ENCODE results near the gene COL25A1.

DNA sequence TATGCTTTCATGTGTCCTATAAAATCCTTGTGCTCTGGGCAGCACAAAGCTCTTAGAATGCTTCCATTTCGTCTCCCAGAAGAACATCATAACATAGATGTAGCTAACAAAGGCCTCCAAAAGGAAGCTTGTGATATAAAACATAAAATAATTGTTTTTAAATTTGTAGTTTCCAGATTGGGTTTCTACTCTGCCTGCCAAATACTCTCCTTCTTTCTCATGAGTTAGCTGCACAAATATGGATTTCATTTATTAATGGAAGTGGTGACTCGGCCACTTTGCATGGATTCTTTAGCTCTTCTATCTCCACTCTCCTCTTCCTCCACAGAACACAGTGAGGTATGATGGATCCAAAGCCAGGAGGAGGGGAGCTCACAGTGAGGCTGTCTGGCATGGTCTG, 265.4 kb downstream of the COL25A1 start:
- TF ChIP-seq FOSL2 (IDR thresholded peaks at IDR 0.05) (no peak), FOSL2 (CRISPR knock-in tag; IDR thresholded peaks at IDR 0.05) (no peak), CBX2 (IDR thresholded peaks at IDR 0.05; ENCODE audit: borderline replicate concordance, low read depth) (no peak), PHF8 (IDR thresholded peaks at IDR 0.05; ENCODE audit: borderline replicate concordance, low read depth) (no peak), NPAS2 (CRISPR knock-in tag; IDR thresholded peaks at IDR 0.05; ENCODE audit: borderline replicate concordance) (no peak)
- TF ChIP-seq, protein P1, sequence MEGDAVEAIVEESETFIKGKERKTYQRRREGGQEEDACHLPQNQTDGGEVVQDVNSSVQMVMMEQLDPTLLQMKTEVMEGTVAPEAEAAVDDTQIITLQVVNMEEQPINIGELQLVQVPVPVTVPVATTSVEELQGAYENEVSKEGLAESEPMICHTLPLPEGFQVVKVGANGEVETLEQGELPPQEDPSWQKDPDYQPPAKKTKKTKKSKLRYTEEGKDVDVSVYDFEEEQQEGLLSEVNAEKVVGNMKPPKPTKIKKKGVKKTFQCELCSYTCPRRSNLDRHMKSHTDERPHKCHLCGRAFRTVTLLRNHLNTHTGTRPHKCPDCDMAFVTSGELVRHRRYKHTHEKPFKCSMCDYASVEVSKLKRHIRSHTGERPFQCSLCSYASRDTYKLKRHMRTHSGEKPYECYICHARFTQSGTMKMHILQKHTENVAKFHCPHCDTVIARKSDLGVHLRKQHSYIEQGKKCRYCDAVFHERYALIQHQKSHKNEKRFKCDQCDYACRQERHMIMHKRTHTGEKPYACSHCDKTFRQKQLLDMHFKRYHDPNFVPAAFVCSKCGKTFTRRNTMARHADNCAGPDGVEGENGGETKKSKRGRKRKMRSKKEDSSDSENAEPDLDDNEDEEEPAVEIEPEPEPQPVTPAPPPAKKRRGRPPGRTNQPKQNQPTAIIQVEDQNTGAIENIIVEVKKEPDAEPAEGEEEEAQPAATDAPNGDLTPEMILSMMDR (IDR thresholded peaks at IDR 0.05) = no peak
- TF ChIP-seq, protein P2, sequence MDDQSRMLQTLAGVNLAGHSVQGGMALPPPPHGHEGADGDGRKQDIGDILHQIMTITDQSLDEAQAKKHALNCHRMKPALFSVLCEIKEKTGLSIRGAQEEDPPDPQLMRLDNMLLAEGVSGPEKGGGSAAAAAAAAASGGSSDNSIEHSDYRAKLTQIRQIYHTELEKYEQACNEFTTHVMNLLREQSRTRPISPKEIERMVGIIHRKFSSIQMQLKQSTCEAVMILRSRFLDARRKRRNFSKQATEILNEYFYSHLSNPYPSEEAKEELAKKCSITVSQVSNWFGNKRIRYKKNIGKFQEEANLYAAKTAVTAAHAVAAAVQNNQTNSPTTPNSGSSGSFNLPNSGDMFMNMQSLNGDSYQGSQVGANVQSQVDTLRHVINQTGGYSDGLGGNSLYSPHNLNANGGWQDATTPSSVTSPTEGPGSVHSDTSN (IDR thresholded peaks at IDR 0.05) = no peak
